GM18861 (cell line): ENCODE measurements around the gene SEC14L5.
"Not testable (repeated sequence)": the region's sequence is repeated elsewhere in the genome, so short reads cannot be mapped to it uniquely, and the experiment has no call there.

Experiments
- ATAC-seq: cut with Tn5 transposase; IDR thresholded peaks from one replicate; pipeline ENCODE4 v1.9.1; 2021; ENCODE audit not compliant: unreplicated experiment

SEC14L5 gene

GRCh38 chr16:4949986-4950385 is 8.1 kb upstream of the SEC14L5 start:
- no peak for ATAC-seq

GRCh38 chr16:4951583-4951982 is 6.5 kb upstream of the SEC14L5 start:
- not testable (repeated sequence) for ATAC-seq

GRCh38 chr16:4954714-4955113 is 3.4 kb upstream of the SEC14L5 start:
- ATAC-seq = no peak

GRCh38 chr16:4957420-4957719 is 760 bp upstream of the SEC14L5 start:
- ATAC-seq = no peak

GRCh38 chr16:4958510-4959438 is 644 bp downstream of the SEC14L5 start:
- ATAC-seq = no peak

- no peak for ATAC-seq
Observed at GRCh38 chr16:4960579-4960978, 2.4 kb downstream of the SEC14L5 start.

- ATAC-seq = no peak
Observed at GRCh38 chr16:4962716-4963115, 4.6 kb downstream of the SEC14L5 start.

GRCh38 chr16:4963527-4963926 is 5.4 kb downstream of the SEC14L5 start:
- ATAC-seq = not testable (repeated sequence)

GRCh38 chr16:4966736-4967453 is 8.8 kb downstream of the SEC14L5 start:
- ATAC-seq = no peak

GRCh38 chr16:4968278-4968677 is 10.1 kb downstream of the SEC14L5 start:
- ATAC-seq = not testable (repeated sequence)

- no peak for ATAC-seq
Observed at GRCh38 chr16:4968879-4969483, 10.9 kb downstream of the SEC14L5 start.

GRCh38 chr16:4970010-4970409 is 11.9 kb downstream of the SEC14L5 start:
- no peak for ATAC-seq

GRCh38 chr16:4972938-4973587 is 14.9 kb downstream of the SEC14L5 start:
- no peak for ATAC-seq

GRCh38 chr16:4976079-4976478 is 17.9 kb downstream of the SEC14L5 start:
- ATAC-seq = peak; percentile 91

- no peak for ATAC-seq
Observed at GRCh38 chr16:4976611-4977145, 18.5 kb downstream of the SEC14L5 start.

- no peak for ATAC-seq
Observed at GRCh38 chr16:4979164-4979563, 21.0 kb downstream of the SEC14L5 start.

GRCh38 chr16:4979736-4980660 is 21.9 kb downstream of the SEC14L5 start:
- ATAC-seq = no peak

GRCh38 chr16:4980691-4981090 is 22.6 kb downstream of the SEC14L5 start:
- ATAC-seq = no peak

GRCh38 chr16:4981473-4981872 is 23.3 kb downstream of the SEC14L5 start:
- no peak for ATAC-seq
